Measurements from ENCODE around the gene MRPL55. TPM values are rescaled to one million over a fixed set of nuclear protein-coding genes. Genes with fewer than 3 reads are reported as not detected.

MRPL55 gene
- total and polyA plus RNA-seq, 2 of the 13 experiments (the other 11 are each of a cell fraction or from before 2014, with no cell fraction given) = 58.6 to 92.9 TPM

DNA sequence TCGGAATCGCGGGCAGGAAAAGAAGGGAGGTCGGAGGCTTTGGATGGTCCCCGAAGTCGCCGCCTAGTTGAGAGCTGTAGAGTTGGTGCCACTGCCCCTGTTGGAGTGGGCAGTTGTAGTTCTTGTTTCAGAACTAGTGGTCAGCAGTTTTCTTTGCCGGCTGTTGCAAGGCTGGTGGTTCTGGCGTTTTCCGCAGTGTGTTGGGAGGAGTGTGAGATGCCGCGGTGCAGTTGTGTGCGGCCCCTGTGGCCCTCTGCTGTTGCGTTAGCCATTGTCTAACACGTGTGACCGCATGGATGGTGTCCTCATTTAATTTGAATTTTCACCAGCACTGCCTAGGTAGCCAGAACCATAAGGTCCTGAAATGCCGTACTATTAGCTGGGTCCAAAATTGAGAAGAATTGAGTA is 25.2 kb downstream of the MRPL55 start (continued):
- TF ChIP-seq ZFP1 (CRISPR knock-in tag; IDR thresholded peaks at IDR 0.05) (no peak), ZNF746 (CRISPR knock-in tag; IDR thresholded peaks at IDR 0.05) (no peak), ZNF549 (CRISPR knock-in tag; IDR thresholded peaks at IDR 0.05) (no peak), SRF (IDR thresholded peaks at IDR 0.05; ENCODE audit: low read depth, low read length) (no peak), ZNF678 (CRISPR knock-in tag; IDR thresholded peaks at IDR 0.05) (no peak), PLRG1 (conservative IDR thresholded peaks at IDR 0.05) (no peak), BRD4 (CRISPR knock-in tag; IDR thresholded peaks at IDR 0.05) (no peak), MED8 (CRISPR knock-in tag; IDR thresholded peaks at IDR 0.05; ENCODE audit: insufficient replicate concordance) (no peak), ZNF75D (CRISPR knock-in tag; IDR thresholded peaks at IDR 0.05; ENCODE audit: borderline replicate concordance) (no peak), ATAD3A (CRISPR knock-in tag; IDR thresholded peaks at IDR 0.05) (no peak), ZBTB7B (CRISPR knock-in tag; IDR thresholded peaks at IDR 0.05) (no peak), YEATS2 (CRISPR knock-in tag; IDR thresholded peaks at IDR 0.05; ENCODE audit: borderline replicate concordance) (no peak), KAT7 (CRISPR knock-in tag; IDR thresholded peaks at IDR 0.05; ENCODE audit: borderline replicate concordance) (no peak), ZBTB1 (CRISPR knock-in tag; IDR thresholded peaks at IDR 0.05; ENCODE audit: borderline replicate concordance) (no peak), ZNF614 (CRISPR knock-in tag; IDR thresholded peaks at IDR 0.05; ENCODE audit: borderline replicate concordance) (no peak), MBNL3 (CRISPR knock-in tag; conservative IDR thresholded peaks at IDR 0.05) (no peak)
- TF ChIP-seq, protein P1, sequence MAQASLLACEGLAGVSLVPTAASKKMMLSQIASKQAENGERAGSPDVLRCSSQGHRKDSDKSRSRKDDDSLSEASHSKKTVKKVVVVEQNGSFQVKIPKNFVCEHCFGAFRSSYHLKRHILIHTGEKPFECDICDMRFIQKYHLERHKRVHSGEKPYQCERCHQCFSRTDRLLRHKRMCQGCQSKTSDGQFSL (CRISPR knock-in tag; IDR thresholded peaks at IDR 0.05) = no peak
- TF ChIP-seq, protein P2, sequence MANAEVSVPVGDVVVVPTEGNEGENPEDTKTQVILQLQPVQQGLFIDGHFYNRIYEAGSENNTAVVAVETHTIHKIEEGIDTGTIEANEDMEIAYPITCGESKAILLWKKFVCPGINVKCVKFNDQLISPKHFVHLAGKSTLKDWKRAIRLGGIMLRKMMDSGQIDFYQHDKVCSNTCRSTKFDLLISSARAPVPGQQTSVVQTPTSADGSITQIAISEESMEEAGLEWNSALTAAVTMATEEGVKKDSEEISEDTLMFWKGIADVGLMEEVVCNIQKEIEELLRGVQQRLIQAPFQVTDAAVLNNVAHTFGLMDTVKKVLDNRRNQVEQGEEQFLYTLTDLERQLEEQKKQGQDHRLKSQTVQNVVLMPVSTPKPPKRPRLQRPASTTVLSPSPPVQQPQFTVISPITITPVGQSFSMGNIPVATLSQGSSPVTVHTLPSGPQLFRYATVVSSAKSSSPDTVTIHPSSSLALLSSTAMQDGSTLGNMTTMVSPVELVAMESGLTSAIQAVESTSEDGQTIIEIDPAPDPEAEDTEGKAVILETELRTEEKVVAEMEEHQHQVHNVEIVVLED (CRISPR knock-in tag; IDR thresholded peaks at IDR 0.05; ENCODE audit: borderline replicate concordance) = peak; percentile 40; the same call in 1 of the 2 replicates
- TF ChIP-seq, protein P3, sequence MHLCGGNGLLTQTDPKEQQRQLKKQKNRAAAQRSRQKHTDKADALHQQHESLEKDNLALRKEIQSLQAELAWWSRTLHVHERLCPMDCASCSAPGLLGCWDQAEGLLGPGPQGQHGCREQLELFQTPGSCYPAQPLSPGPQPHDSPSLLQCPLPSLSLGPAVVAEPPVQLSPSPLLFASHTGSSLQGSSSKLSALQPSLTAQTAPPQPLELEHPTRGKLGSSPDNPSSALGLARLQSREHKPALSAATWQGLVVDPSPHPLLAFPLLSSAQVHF (CRISPR knock-in tag; IDR thresholded peaks at IDR 0.05) = no peak
- TF ChIP-seq, protein P4, sequence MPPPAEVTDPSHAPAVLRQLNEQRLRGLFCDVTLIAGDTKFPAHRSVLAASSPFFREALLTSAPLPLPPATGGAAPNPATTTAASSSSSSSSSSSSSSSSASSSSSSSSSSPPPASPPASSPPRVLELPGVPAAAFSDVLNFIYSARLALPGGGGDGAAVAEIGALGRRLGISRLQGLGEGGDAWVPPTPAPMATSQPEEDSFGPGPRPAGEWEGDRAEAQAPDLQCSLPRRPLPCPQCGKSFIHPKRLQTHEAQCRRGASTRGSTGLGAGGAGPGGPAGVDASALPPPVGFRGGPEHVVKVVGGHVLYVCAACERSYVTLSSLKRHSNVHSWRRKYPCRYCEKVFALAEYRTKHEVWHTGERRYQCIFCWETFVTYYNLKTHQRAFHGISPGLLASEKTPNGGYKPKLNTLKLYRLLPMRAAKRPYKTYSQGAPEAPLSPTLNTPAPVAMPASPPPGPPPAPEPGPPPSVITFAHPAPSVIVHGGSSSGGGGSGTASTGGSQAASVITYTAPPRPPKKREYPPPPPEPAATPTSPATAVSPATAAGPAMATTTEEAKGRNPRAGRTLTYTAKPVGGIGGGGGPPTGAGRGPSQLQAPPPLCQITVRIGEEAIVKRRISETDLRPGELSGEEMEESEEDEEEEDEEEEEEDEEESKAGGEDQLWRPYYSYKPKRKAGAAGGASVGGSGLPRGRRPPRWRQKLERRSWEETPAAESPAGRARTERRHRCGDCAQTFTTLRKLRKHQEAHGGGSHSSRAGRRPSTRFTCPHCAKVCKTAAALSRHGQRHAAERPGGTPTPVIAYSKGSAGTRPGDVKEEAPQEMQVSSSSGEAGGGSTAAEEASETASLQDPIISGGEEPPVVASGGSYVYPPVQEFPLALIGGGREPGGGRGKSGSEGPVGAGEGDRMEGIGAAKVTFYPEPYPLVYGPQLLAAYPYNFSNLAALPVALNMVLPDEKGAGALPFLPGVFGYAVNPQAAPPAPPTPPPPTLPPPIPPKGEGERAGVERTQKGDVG (CRISPR knock-in tag; IDR thresholded peaks at IDR 0.05; ENCODE audit: borderline replicate concordance) = no peak
- TF ChIP-seq, protein P5, sequence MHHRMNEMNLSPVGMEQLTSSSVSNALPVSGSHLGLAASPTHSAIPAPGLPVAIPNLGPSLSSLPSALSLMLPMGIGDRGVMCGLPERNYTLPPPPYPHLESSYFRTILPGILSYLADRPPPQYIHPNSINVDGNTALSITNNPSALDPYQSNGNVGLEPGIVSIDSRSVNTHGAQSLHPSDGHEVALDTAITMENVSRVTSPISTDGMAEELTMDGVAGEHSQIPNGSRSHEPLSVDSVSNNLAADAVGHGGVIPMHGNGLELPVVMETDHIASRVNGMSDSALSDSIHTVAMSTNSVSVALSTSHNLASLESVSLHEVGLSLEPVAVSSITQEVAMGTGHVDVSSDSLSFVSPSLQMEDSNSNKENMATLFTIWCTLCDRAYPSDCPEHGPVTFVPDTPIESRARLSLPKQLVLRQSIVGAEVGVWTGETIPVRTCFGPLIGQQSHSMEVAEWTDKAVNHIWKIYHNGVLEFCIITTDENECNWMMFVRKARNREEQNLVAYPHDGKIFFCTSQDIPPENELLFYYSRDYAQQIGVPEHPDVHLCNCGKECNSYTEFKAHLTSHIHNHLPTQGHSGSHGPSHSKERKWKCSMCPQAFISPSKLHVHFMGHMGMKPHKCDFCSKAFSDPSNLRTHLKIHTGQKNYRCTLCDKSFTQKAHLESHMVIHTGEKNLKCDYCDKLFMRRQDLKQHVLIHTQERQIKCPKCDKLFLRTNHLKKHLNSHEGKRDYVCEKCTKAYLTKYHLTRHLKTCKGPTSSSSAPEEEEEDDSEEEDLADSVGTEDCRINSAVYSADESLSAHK (CRISPR knock-in tag; IDR thresholded peaks at IDR 0.05; ENCODE audit: borderline replicate concordance) = 0 out of 2 replicates have a peak, but pooled peaks have one; percentile 14
- TF ChIP-seq, protein P6, sequence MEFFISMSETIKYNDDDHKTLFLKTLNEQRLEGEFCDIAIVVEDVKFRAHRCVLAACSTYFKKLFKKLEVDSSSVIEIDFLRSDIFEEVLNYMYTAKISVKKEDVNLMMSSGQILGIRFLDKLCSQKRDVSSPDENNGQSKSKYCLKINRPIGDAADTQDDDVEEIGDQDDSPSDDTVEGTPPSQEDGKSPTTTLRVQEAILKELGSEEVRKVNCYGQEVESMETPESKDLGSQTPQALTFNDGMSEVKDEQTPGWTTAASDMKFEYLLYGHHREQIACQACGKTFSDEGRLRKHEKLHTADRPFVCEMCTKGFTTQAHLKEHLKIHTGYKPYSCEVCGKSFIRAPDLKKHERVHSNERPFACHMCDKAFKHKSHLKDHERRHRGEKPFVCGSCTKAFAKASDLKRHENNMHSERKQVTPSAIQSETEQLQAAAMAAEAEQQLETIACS (CRISPR knock-in tag; IDR thresholded peaks at IDR 0.05) = no peak

Data from HepG2 (cell line).